HG03432 (cell line): ENCODE measurements around the gene CCDC43.
"Not testable (repeated sequence)": the region's sequence is repeated elsewhere in the genome, so short reads cannot be mapped to it uniquely, and the experiment has no call there.

Source experiments
- ATAC-seq: cut with Tn5 transposase; IDR thresholded peaks from one replicate; pipeline ENCODE4 v1.9.1; 2021; ENCODE audit warnings: mild to moderate bottlenecking, moderate library complexity; ENCODE audit not compliant: unreplicated experiment

Gene CCDC43, protein sequence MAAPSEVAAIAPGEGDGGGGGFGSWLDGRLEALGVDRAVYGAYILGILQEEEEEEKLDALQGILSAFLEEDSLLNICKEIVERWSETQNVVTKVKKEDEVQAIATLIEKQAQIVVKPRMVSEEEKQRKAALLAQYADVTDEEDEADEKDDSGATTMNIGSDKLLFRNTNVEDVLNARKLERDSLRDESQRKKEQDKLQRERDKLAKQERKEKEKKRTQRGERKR

DNA sequence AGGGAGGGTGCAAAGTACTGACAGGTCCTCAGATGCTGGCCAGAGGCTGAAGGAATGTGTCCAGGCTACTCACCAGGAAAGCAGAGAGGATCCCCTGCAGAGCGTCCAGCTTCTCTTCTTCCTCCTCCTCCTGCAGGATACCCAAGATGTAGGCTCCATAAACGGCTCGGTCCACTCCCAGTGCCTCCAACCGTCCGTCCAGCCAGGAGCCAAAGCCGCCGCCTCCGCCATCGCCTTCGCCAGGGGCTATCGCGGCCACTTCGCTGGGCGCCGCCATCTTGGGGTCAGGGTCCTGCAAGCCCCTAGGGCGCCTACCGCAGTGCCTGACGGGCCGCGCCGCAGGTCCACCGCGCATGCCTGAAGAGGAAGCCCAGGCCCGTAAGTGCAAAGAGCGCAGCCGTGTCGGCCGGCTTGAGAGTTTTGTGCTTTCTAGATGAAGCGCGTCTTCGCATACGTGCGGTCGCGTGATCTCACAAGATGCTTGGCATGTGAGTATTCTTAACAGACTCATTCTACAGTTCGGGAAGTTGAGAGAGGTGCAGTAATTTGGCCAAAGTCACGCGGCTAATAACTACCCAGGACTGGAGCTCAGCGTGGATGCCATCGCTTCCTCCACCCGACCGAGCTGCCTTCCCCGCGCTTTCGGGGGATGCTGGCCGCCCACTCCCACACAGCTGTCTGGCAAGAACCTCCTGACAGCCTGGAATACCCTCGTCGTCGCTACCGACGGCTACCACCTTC, at the start of gene CCDC43:
Gene CCDC43, minus strand, starts transcription at position 300 of the 741 bp plus-strand sequence. Its CDS starts 23 bp downstream, at position 277.
- ATAC-seq, result peak; percentile 89

DNA sequence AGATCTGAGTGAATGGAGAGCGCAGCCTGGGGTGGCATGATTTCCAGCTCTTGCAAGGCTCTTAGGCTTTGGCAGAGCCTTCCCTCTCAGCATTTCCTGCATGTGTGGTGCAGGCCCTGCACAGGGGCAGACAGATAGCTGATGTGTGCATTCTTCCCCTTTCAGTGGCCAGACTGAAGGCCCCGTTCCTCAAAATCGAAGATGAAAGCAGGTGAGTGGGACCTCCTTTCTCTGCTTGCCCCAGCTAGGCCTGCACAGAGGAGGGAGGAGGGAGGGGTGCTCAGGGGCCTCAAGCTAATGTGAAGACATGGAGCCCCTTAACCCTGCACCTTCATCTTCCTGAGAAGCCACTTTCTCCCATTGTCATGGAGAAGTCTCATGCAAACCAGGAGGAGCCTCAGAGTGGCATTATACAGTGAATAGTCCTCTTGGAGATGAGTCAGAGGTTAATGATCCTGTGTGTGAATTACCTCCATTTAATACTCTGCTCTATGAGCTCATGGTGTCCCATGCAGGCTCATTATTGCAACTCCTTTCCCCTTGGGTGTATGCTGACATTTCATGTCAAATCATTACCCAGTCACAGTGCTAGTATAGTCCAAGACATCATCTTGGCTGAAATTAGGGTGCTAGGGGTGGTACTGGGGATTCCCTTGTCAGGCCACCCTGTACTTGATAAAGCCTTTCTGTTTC, 48.8 kb upstream of the CCDC43 start:
- ATAC-seq, result no peak

DNA sequence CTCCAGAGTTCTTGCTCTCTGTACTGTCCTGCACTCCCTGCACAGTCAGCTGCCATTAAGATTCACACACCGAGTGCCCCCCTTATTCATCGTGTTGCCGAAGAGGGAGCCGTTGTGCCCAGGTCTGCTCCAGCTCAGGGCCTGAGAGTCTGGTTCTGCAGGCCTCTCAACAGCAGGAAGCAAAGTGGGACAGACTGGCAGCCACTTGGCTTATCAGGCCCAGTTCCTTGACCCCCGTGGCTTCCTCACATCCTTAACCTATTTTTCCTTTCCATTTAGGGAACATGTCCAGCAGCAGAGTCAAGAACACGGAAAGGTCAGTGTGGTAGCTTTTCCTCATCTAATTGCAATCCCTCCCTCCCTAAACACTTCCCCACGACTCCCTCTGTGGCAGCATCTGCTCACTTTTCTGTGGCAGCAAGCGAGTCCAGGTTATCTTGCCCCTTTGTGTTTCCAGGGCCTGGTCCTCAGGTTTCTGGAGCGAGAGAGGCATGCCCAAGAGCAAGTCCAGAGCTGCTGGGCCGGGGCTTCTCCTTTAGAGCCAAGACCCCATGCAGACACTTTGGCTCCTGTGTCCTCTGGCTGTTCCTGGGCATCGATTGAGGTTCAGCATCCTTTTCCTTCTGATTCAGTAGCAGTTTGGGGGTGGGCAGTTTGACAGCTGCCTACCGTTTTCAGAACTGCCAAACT, 47.1 kb upstream of the CCDC43 start:
- no peak for ATAC-seq

DNA sequence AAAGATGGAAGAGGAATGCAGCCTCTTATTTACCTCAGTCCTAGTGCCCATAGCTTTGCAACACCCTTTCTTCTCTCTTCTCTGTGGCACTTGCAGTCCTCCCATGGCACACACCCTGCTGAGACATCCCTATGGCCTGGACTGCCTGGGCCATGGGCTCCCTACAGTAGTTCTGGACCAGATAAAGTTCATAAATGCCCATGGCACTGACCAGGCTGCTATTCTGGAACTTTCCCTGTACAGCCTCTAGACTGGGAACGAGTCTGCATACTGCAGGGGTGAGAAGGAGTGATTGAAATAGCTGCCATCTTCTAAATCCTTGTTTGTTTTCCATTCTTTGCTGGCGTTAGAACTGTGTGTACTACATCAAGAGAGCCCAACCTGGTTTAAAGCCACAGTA, 44.7 kb upstream of the CCDC43 start:
- ATAC-seq, result no peak

DNA sequence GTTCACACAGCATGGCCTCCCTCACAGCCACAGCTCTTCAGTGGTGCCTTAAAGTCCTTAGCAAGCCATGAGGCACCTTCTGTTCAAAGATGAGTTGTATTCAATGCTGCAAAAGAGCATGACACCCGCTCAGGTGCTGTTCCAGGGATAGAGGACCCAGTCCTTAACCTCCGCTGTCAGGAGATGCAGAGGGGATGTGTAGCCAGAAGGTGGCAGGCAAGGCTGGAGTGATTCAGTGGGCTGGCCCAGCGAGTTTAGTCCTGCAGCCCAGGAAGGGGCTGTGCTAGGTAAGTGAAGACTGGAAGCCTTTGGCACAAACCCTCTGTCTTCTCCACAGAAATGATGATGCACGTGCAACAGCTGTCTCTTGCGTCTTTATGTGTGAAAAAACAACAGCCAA, 44.2 kb upstream of the CCDC43 start:
- ATAC-seq, result no peak

DNA sequence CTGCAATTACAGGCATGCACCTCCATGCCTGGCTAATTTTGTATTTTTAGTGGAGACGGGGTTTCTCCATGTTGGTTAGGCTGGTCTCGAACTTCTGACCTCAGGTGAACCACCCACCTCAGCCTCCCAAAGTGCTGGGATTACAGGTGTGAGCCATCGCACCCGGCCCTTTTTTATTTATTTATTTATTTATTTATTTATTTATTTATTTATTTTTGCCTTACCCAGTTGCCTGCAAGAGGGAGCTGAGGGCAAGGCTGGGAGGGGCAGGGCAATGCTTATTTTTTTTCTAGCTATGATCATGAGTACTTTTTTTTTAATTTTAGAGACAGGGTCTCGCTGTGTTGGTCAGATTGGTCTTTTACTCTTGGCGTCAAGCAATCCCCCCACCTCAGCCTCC, 36.5 kb upstream of the CCDC43 start:
- ATAC-seq, result not testable (repeated sequence)

DNA sequence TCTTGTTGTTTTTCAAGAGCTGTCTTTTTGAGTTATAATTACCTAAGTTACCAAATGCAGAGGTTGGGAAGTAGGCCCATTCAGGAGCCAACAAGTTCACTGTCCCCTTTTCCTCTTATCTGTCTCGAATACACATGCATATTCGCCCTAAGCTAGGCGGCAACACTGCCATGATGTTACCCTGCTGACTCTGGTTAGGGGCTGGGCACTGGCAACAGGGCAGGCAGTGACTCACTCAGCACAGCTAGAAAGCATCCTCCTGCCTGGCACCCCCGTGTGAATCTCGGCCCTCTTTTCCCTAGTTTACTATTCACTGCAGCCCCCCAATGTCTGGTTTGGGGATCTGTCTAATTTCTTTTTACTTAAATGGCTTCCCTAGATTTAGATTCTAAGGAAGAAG, 32.7 kb upstream of the CCDC43 start:
- no peak for ATAC-seq

DNA sequence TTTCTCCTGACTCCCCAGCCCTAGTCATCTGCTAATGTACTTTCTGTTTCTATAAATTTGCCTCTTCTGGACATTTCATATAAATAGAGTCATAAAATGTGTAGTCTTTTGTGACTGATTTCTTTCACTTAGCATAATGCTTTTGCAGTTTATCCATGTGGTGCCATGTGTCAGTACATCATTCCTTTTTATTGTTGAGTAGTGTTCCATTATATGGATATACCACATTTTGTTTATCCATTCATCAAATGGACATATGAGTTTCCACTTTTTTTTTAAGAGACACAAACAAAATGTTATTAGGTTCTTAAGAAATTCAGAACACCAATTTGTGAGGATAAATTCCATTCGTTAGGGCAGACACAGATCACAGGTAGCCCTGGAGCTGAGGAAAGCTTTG, 29.9 kb upstream of the CCDC43 start:
- ATAC-seq, result no peak

DNA sequence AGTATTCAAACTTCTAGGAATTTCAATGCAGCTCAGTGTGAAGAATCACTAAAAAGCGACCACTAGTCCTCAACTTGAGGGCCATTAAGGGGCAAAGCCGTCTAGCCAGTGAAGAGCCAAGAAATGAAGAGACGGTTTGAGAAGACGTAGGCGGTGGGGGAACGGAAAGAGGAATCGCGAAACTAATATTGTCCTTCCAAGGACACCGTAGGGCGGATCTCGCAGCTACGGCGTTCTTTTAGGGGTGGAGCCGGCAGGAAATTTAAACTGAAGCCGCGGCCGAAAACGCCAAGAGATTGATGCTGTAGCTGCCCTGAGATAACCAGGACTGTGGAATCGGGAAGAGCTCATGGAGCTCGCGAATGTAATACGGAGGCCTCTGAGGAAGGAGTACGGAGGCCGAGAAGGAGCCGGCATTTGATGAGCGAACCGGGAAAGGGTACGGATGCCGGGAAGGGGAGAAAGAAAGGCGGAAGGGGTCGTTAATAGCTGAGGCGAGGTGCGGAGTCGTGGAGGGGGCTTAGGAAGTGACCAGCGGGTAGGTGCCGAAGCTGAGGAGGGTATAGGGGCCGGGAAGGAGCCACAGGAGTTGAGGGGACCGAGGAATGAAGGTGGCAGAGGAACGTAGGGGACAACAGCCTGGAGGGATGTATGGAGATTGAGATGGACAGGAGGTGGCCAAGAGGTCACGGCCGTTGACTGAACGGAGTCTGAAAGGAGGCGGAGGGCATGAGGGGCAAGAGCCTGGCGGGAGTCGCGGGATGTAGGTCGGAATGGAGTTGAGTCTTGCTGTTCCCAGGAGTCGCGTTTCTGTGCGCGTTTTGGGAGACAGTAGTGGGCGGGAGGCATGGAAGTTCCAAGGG, 19.1 kb upstream of the CCDC43 start, which contains the start of gene DBF4B:
Gene DBF4B, plus strand, starts transcription at position 265 of the 863 bp plus-strand sequence. Its CDS starts 156 bp downstream, at position 421.
- ATAC-seq, result no peak

DNA sequence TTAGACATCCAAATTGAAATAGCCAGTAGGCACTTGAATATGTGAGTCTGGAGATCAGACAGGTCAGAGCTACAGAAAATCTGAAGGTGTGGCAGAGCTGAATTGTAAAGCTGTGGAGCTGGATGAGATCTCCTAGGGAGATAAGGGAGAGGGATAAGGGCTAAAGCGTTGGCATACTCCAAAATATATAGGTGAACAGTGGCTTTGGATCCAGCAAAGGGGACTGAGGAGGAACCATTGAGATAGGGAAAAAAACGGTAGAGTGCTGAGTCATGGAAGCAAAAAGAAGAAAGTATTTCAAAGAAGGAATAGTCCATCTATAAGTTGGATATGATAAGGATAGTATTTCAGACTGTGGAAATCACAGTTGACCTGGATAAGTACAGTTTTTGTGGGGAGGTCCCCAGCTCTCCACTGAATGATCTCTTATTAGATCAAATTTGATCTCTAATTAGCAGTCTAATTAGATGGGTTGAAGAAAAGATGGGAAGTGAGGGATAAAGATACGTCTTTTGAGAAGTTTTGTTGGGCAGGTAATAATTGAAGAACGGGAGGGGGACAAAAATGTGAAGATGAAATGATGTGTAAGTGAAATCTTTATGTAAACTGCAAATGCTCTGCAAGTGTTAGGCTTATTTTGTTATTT, 18.3 kb upstream of the CCDC43 start:
- no peak for ATAC-seq

DNA sequence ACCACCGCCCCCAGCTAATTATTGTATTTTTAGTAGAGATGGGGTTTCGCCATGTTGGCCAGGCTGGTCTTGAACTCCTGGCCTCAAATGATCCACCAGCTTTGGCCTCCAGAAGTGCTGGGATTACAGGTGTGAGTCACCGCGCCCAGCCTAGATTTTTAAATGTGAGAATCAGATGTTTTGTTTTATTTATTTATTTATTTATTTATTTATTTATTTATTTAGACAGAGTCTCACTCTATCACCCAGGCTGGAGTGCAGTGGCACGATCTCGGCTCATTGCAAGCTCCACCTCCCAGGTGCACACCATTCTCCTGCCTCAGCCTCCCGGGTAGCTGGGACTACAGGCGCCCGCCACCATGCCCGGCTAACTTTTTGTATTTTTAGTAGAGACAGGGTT, 10.7 kb upstream of the CCDC43 start:
- ATAC-seq, result not testable (repeated sequence)

DNA sequence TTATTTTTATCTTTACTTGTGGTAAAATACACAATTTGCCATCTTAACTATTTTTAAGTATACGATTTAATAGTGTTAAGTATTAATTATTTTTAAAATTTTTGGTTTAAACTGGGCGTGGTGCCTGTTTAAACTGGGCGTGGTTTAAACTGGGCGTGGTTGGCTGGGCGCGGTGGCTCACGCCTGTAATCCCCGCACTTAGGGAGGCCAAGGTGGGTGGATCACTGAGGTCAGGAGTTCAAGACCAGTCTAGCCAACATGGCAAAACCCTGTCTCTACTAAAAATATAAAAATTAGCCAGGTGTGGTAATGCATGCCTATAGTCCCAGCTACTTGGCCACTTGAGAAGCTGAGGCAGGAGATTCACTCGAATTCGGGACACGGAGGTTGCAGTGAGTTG, 4.0 kb upstream of the CCDC43 start:
- ATAC-seq, result no peak

DNA sequence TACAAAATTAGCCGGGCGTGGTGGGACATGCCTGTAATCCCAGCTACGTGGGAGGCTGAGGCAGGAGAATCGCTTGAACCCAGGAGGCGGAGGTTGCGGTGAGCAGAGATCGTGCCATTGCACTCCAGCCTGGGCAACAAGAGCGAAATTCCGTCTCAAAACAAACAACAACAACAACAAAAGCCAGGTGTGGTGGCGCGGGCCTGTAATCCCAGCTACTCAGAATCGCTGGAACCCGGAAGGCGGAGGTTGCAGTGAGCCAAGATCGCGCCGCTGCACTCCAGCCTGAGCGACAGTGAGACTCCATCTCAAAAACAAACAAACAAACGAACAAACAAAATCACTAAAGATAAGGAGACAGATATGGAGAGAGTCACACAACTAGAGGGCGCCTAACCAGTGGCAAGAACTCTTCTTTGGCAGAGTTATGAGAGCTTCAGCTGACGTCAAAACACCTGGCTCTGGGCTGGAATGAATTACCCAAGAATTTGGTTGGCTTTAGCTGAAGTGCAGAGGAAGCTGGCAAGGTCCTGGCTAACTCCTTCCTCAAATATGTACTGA, 1.2 kb upstream of the CCDC43 start:
- not testable (repeated sequence) for ATAC-seq

DNA sequence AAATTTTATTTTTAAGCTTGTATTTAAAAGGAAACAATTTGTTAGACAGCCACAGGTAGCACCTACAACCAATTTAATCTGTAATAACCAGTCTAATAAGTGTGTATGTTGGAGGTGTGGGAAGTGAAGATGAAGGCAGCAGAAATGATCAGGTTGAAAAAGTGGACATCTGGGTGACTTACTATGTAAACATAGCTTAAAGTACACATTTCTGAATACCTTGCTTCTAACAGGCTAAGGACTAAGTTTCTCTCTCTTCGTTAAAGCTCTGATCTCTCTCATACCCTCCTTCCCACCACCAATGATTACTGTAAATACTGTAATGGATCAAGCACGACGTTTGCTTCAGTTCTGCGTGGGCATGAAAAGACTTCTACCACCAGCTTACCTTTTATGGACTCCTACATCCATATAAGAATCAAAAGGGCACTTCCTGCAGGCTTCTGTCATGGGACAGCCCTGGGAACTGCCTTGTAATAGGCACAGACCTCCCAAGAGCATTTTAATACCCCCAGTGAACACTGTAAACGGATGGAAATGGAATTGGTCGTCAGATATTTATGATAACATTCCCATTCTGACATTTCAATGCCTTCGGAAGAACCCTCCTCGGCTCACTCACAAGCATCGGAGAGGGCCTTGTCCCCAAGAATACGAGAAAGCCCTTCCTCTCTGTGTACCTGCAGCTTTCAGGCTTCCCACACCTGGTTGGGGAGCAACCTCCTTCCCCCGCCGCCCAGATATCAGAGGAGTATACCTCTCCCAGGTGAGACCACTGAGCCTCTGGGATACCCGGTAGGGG, 700 bp downstream of the CCDC43 start:
- peak; percentile 20 for ATAC-seq

DNA sequence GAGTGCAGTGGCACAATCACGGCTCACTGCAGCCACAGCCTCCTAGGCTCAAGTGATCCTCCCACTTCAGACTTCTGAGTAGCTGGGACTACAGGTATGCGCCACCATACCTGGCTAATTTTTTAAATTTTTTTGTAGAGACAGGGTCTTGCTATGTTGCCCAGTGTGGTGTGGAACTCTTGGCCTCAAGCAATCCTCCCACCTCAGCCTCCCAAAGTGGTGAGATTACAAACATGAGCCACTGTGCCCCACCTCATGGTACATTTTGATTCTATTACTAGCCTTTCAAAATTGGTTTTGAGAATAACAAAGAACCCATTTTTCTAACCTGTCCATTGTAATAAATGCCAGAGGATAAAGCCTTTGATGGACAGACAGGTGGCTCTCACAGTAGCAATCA, 1.4 kb downstream of the CCDC43 start:
- no peak for ATAC-seq

DNA sequence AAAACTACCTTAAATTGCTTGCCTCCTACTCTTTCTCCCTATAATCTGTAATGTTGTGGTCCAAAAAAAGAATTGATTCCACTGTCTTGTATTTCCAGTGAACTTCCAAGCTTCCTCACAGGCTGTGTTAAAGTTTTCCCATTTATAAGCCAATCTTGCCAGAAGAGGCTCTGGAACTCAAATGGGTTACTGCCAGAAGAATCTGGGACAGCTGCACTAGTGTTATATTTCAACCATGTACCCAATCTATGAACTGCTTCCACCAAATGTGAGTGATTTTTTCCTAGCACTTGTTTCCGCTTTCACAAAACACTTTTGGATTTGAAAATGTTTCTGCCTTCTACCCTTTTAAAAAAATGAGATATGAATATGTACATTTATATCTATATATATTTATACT, 1.8 kb downstream of the CCDC43 start:
- ATAC-seq, result no peak

DNA sequence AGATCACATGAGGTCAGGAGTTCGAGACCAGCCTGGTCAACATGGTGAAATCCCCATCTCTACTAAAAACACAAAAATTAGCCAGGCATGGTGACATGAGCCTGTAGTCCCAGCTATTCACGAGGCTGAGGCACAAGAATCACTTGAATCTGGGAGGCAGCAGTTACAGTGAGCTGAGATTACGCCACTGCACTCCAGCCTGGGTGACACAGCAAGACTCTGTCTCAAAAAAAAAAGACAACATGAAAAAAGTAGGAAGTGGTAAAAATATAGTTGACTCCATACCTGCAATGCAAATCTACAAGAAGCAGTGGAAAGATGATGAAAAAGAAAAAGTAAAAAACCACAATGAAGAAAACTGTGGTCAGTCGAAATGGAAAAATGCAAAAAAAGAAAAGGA, 6.3 kb downstream of the CCDC43 start:
- ATAC-seq, result not testable (repeated sequence)

DNA sequence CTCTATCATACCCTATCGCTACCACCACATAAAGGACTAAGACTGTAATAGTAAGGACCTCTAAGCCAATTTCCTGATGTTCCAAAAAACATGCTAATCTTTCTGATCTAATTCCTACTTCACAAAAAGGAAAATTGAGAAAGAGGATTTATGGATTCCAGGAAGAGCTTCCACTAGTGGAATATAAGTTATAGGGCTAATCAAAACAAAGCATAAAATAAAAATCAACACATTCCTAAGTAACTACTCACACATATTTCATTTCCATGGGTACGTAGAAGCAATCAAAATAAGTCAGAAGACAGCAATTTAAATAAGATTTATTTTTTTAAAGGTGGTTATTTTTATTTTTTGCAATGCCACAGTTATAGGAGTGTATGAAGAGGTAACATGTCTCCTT, 12.4 kb downstream of the CCDC43 start:
- no peak for ATAC-seq

DNA sequence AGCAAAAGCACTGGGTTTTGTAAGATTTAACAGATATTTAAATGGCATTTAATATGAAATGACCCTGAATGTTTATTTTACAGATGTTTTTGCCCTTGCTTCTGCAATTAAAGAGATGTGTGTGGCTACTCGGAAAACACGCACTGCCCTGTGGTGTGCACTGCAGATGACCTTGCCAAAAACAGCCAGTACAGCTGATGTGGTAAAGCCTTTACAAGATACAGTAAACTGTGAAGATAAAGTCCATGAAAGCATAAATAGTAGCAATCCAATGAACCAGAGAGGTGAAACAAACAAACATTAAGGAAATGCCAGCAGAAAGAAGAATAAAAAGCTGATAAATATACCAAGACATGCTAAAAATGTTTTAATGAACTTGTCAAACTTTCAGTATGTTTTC, 15.7 kb downstream of the CCDC43 start:
- no peak for ATAC-seq
